Loucy (cell line): Measurements from ENCODE around the gene ASH1L.

ENCODE experiments used
- H2AFZ ChIP-seq: fragments of 200-600 bp; sonication (generic); 2 replicates; pipeline ENCODE4 v1.6.0; 2016; ENCODE audit warnings: antibody characterized with exemption, mild to moderate bottlenecking, low read length, moderate library complexity
- H3F3A ChIP-seq: fragments of 200-600 bp; 2 replicates; pipeline ENCODE4 v1.6.0; 2016; ENCODE audit warnings: antibody characterized with exemption, low read depth, mild to moderate bottlenecking
- H3K27me3 ChIP-seq: fragments of 200-600 bp; sonication (generic); 2 replicates; pipeline ENCODE4 v1.6.1; 2014; ENCODE audit warnings: low read length, mild to moderate bottlenecking; ENCODE audit not compliant: insufficient read depth, poor library complexity, severe bottlenecking
- H3K36me3 ChIP-seq: fragments of 200-600 bp; sonication (generic); 2 replicates; pipeline ENCODE4 v1.6.1; 2016; ENCODE audit warnings: low read length; ENCODE audit not compliant: insufficient read depth
- H3K4me1 ChIP-seq: fragments of 200-600 bp; sonication (generic); 2 replicates; pipeline ENCODE4 v1.5.1; 2014; ENCODE audit warnings: low read length, mild to moderate bottlenecking; ENCODE audit not compliant: insufficient read depth, poor library complexity, severe bottlenecking
- H3K4me2 ChIP-seq: fragments of 200-600 bp; sonication (generic); 2 replicates; pipeline ENCODE4 v1.6.0; 2014; ENCODE audit warnings: antibody characterized with exemption, low read length, low read depth, mild to moderate bottlenecking; ENCODE audit not compliant: poor library complexity, severe bottlenecking
- H3K4me3 ChIP-seq: fragments of 200-600 bp; sonication (generic); 2 replicates; pipeline ENCODE4 v1.5.1; 2014; ENCODE audit warnings: low read length, mild to moderate bottlenecking, mixed read lengths; ENCODE audit not compliant: poor library complexity, severe bottlenecking
- H3K79me2 ChIP-seq: fragments of 200-600 bp; sonication (generic); 2 replicates; pipeline ENCODE4 v1.6.1; 2014; ENCODE audit warnings: low read length; ENCODE audit not compliant: insufficient read depth
- H3K9ac ChIP-seq: fragments of 200-600 bp; sonication (generic); 2 replicates; pipeline ENCODE4 v1.6.0; 2014; ENCODE audit warnings: mild to moderate bottlenecking, low read depth, low read length, moderate library complexity; ENCODE audit not compliant: poor library complexity, severe bottlenecking
- H3K9me2 ChIP-seq: fragments of 200-600 bp; sonication (generic); replicated peaks from 2 replicates; pipeline ENCODE4 v1.6.1; 2016; ENCODE audit warnings: low read depth, low read length, mixed read lengths
- H3K9me3 ChIP-seq: fragments of 200-600 bp; sonication (generic); 2 replicates; pipeline ENCODE4 v1.6.1; 2014; ENCODE audit warnings: mild to moderate bottlenecking, antibody characterized with exemption, low read length, low read depth; ENCODE audit not compliant: insufficient read depth
- H4K20me1 ChIP-seq: fragments of 200-600 bp; sonication (generic); 2 replicates; pipeline ENCODE4 v1.6.0; 2014; ENCODE audit warnings: antibody characterized with exemption, low read length, mild to moderate bottlenecking; ENCODE audit not compliant: insufficient read depth, poor library complexity, severe bottlenecking
- CTCF ChIP-seq: fragments of 200-600 bp; sonication (generic); conservative IDR thresholded peaks from 2 replicates; pipeline ENCODE4 v1.5.1; 2014; ENCODE audit warnings: mild to moderate bottlenecking, antibody characterized with exemption, low read length
- EZH2phosphoT487 ChIP-seq: fragments of 200-600 bp; IDR thresholded peaks from 2 replicates; pipeline ENCODE4 v1.6.1; 2018; ENCODE audit warnings: antibody characterized with exemption, mild to moderate bottlenecking, moderate library complexity, borderline replicate concordance

ASH1L gene

GRCh38 chr1:155295942-155296267 is 266.7 kb downstream of the ASH1L start:
- Histone ChIP-seq H3K4me3 (no peak overlapping the region), H3K4me2 (no peak overlapping the region), H3K9ac (no peak overlapping the region), H3K9me2 (no peaks in the 10 kb centered on the region), H3K9me3 (no peaks in the 10 kb centered on the region), H2AFZ (no peak overlapping the region), H3K36me3 (no peaks in the 10 kb centered on the region), H3K27me3 (no peaks in the 10 kb centered on the region), H3K79me2 (no peaks in the 10 kb centered on the region), H4K20me1 (no peaks in the 10 kb centered on the region), H3K4me1 (no peaks in the 10 kb centered on the region), H3F3A (no peaks in the 10 kb centered on the region)
- no peak for TF ChIP-seq EZH2phosphoT487
- TF ChIP-seq CTCF = no peak

GRCh38 chr1:155295183-155295941 is 267.2 kb downstream of the ASH1L start:
- no peak overlapping the region for H3K9ac ChIP-seq
- no peaks in the 10 kb centered on the region for H3K79me2 ChIP-seq
- H2AFZ ChIP-seq = no peak overlapping the region
- H4K20me1 ChIP-seq = no peaks in the 10 kb centered on the region
- H3K4me3 ChIP-seq = no peak overlapping the region
- no peaks in the 10 kb centered on the region for H3K4me1 ChIP-seq
- H3K36me3 ChIP-seq = no peaks in the 10 kb centered on the region
- no peak overlapping the region for H3K4me2 ChIP-seq
- H3K9me2 ChIP-seq = no peaks in the 10 kb centered on the region
- no peaks in the 10 kb centered on the region for H3K9me3 ChIP-seq
- H3K27me3 ChIP-seq = no peaks in the 10 kb centered on the region
- H3F3A ChIP-seq = no peaks in the 10 kb centered on the region
- TF ChIP-seq CTCF (no peak), EZH2phosphoT487 (no peak)

- Histone ChIP-seq H3K9ac (no peak overlapping the region), H3K9me3 (no peaks in the 10 kb centered on the region), H3K4me1 (no peaks in the 10 kb centered on the region), H4K20me1 (no peaks in the 10 kb centered on the region), H3F3A (no peaks in the 10 kb centered on the region), H3K36me3 (no peaks in the 10 kb centered on the region), H2AFZ (no peak overlapping the region), H3K4me2 (no peak overlapping the region), H3K27me3 (no peaks in the 10 kb centered on the region), H3K79me2 (no peaks in the 10 kb centered on the region), H3K4me3 (no peak overlapping the region), H3K9me2 (no peaks in the 10 kb centered on the region)
- TF ChIP-seq EZH2phosphoT487 (no peak), CTCF (no peak)
These were observed 268.0 kb downstream of the ASH1L start for GRCh38 chr1:155294520-155295182.
